Measurements from ENCODE around the gene INSL3.

Gene INSL3

GRCh38 chr19:17821190-17821589 is at the start of gene INSL3:
Gene INSL3, minus strand, starts transcription at chr19:17821519. Its CDS starts 13 bp downstream, at chr19:17821506.
- DNase-seq, result no peak

GRCh38 chr19:17869114-17869608 is 47.8 kb upstream of the INSL3 start:
- no peak for DNase-seq

- DNase-seq, result no peak
Observed at GRCh38 chr19:17868669-17869068, 47.4 kb upstream of the INSL3 start.

GRCh38 chr19:17866964-17867486 is 45.7 kb upstream of the INSL3 start:
- no peak for DNase-seq

- DNase-seq, result no peak
Observed at GRCh38 chr19:17866312-17866963, 45.1 kb upstream of the INSL3 start.

- DNase-seq, result no peak
Observed at GRCh38 chr19:17865364-17866311, 44.3 kb upstream of the INSL3 start.

GRCh38 chr19:17863520-17864182 is 42.3 kb upstream of the INSL3 start:
- DNase-seq, result no peak

GRCh38 chr19:17862711-17863519 is 41.6 kb upstream of the INSL3 start:
- DNase-seq, result no peak

GRCh38 chr19:17861542-17862402 is 40.5 kb upstream of the INSL3 start:
- no peak for DNase-seq

GRCh38 chr19:17860993-17861360 is 39.7 kb upstream of the INSL3 start:
- DNase-seq, result no peak

- DNase-seq, result no peak
Observed at GRCh38 chr19:17860331-17860992, 39.1 kb upstream of the INSL3 start.

- DNase-seq, result peak; percentile 97 to 99
Observed at GRCh38 chr19:17859533-17860330, 38.4 kb upstream of the INSL3 start, which contains the start of gene RPL18A. Gene RPL18A, plus strand, starts transcription at chr19:17859910. Its CDS starts 47 bp downstream, at chr19:17859957.

- peak; percentile 82 to 93 for DNase-seq
Observed at GRCh38 chr19:17855280-17856152, 34.2 kb upstream of the INSL3 start.

GRCh38 chr19:17854061-17854460 is 32.7 kb upstream of the INSL3 start:
- no peak for DNase-seq

- no peak for DNase-seq
Observed at GRCh38 chr19:17848595-17849292, 27.4 kb upstream of the INSL3 start.

- peak; percentile 92 for DNase-seq
Observed at GRCh38 chr19:17847538-17848366, 26.4 kb upstream of the INSL3 start, which contains the start of gene JAK3. Gene JAK3, minus strand, starts transcription at chr19:17847982. Its CDS starts 3,565 bp downstream, at chr19:17844417.

GRCh38 chr19:17846146-17846545 is 24.8 kb upstream of the INSL3 start:
- no peak for DNase-seq
